Tibial artery (tissue), 4 donors: ENCODE measurements around the gene TRIM67.

Experiments used
- DNase-seq, 2 donors: peaks; one replicate each; pipeline ENCODE4 v3.0.0-alpha.2; 2019
- H3K27ac ChIP-seq, 2 donors: fragments of 200-600 bp; sonication (generic) in 1 of 2; 1 replicate in 1 of 2; 2 replicates in 1 of 2; pipeline ENCODE4 v1.5.1; 2018 to 2019; ENCODE audit warnings: mild to moderate bottlenecking in 1 of 2
- H3K27me3 ChIP-seq, 2 donors: fragments of 200-600 bp; sonication (generic) in 1 of 2; one replicate each; pipeline versions ENCODE4 v1.5.1 to v1.6.0; 2016 to 2019
- H3K36me3 ChIP-seq, 3 donors: fragments of 200-600 bp; sonication (generic) in 2 of 3; one replicate each; pipeline ENCODE4 v1.5.1; 2016 to 2019; ENCODE audit warnings: mild to moderate bottlenecking in 2 of 3
- H3K4me1 ChIP-seq, 4 donors: fragments of 200-600 bp; sonication (generic) in 2 of 4; 1 replicate in 3 of 4; 2 replicates in 1 of 4; pipeline ENCODE4 v1.5.1; 2016 to 2019
- H3K4me3 ChIP-seq, 2 donors: fragments of 200-600 bp; sonication (generic) in 1 of 2; 1 replicate in 1 of 2; 2 replicates in 1 of 2; pipeline ENCODE4 v1.5.1; 2018 to 2019; ENCODE audit warnings: mild to moderate bottlenecking in 2 of 2
- H3K9me3 ChIP-seq, 3 donors: fragments of 200-600 bp; sonication (generic) in 1 of 3; one replicate each; pipeline ENCODE4 v1.5.1; 2016 to 2019
- CTCF ChIP-seq, 2 experiments: fragments of 200-600 bp in 1 of 2; fragments of 450-650 bp in 1 of 2; IDR thresholded peaks; one replicate each; pipeline ENCODE4 v1.5.1; 2017 to 2019; ENCODE audit warnings: antibody characterized with exemption in 2 of 2, mild to moderate bottlenecking in 1 of 2, moderate library complexity in 1 of 2
- intact Hi-C: fragments of 100-400 bp; cut with DNase I; formaldehyde crosslinking; loops from one replicate; pipeline ENCODE4 v1.15.0; 2023; ENCODE audit warnings: low total_unique reads

TRIM67 gene

DNA sequence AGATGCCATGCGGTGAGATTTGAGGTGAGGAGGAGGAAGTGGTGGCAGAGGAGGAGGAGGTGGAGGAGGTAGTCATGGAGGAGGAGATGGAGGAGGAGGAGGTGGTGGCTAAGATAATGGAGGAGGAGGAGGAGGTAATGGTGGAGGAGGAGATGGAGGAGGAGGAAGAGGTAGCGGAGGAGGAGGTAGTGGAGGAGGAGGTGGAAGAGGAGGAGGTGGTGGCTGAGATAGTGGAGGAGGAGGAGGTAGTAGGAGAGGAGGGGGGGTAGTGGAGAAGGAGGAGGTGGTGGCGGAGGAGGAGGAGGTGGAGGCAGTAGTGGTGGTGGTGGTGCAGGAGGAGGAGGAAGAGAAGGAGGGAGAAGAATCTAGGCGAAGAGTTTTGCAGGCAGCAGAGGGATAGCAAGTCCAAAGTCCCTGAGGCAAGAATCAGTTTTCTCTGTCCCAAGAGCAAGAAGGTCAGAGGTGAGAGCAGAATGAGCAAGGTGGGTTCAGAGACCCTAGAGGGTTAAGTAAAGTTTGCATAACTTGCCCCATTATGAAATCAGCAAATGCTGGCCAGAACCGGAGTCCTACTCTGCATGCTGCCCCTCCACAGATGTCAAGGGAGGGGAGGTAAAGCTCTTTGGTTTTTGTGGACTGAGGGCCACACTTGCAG is 40.2 kb downstream of the TRIM67 start:
- no peak overlapping the region for H3K27ac ChIP-seq
- intact Hi-C loops: loop anchor here (10.0 kb wide), 1 partner anchor 207 kb away; no protein-coding TSS in a partner anchor

DNA sequence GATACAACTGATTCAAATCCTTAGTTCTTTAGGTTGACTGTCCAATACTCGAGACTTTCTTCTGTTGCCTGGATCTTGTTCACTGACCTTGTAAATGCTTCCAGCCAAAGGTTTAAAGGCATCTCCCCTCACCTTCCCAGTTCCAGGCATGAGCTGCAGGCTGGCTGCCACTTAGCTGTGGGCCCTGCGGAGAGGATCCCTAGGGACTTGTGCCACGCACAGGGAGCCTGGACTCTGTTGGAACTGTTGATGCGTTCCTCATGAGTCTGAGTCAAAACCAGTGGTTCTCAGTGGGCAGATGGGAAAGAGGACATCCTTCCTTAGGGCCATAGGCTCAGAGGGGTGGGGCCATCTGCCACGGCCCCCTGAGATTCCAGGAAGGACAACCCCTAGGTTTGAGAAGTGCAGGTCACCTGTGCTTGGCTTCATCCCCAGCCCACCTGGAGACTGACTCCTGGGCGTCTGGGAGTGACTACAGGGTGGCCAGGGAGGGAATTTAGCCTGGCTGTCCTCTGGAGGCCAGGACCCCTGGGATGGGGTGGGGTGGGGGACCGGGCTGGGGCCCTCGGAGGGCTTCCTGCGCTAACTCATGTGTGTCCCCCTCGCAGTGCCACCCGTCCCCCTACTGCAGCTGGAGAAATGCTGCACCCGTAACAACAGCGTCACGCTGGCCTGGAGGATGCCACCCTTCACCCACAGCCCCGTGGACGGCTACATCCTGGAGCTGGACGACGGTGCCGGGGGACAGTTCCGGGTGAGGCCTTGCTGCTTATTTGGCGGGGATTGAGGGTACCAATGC is 41.6 kb downstream of the TRIM67 start:
- Histone ChIP-seq H3K36me3 (no peaks in the 10 kb centered on the region), H3K9me3 (no peaks in the 10 kb centered on the region), H3K27ac (no peak overlapping the region), H3K4me3 (no peak overlapping the region), H3K4me1 (no peaks in the 10 kb centered on the region), H3K27me3 (peaks cover 0 to 15% of the 10 kb centered on the region in 2 donors)
- no peak for DNase-seq
- no peak for TF ChIP-seq CTCF (IDR thresholded peaks at IDR 0.05)
- intact Hi-C loops: loop anchor here (10.0 kb wide), 1 partner anchor 209 kb away; no protein-coding TSS in a partner anchor

More for the DNA sequence above, 40.2 kb downstream of the TRIM67 start:
- Histone ChIP-seq H3K9me3 (no peaks in the 10 kb centered on the region), H3K36me3 (no peaks in the 10 kb centered on the region), H3K4me1 (no peaks in the 10 kb centered on the region), H3K27me3 (peaks cover 0 to 15% of the 10 kb centered on the region in 2 donors), H3K4me3 (no peak overlapping the region)
- no peak for TF ChIP-seq CTCF (IDR thresholded peaks at IDR 0.05)
- DNase-seq: no peak

DNA sequence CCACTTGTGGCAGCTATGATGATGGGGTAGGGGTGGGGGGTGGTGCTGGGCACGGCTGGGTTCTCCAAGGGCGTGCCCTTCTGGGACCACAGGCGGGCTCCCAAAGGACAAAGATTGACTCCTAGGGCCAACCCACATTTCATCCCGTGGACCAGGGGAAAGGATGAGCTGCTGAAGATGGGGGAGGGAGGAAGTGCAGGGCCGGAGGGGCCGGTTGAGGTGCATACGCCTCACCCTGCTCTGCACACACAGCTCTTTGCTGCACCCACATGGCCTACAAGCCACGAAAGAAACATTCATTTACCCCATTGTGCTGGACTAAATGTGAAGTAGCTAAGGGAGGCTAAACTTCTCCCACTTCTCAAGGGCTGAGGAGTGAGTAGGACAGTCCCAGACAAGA is 45.0 kb downstream of the TRIM67 start:
- H3K27ac ChIP-seq: no peak overlapping the region
- intact Hi-C loops: loop anchor here (10.0 kb wide), 1 partner anchor 212 kb away; no protein-coding TSS in a partner anchor
- TF ChIP-seq CTCF (IDR thresholded peaks at IDR 0.05): no peak
- H3K4me3 ChIP-seq: no peak overlapping the region
- H3K36me3 ChIP-seq: no peaks in the 10 kb centered on the region
- no peak for DNase-seq
- H3K4me1 ChIP-seq: peaks cover 0 to 6% (median 4%) of the 10 kb centered on the region in 4 donors
- H3K9me3 ChIP-seq: no peaks in the 10 kb centered on the region
- H3K27me3 ChIP-seq: peaks cover 0 to 7% of the 10 kb centered on the region in 2 donors

GRCh38 chr1:231207437-231207836 is 45.6 kb downstream of the TRIM67 start:
- intact Hi-C loops: loop anchor here (10.0 kb wide), 1 partner anchor 213 kb away; no protein-coding TSS in a partner anchor
- Histone ChIP-seq H3K27me3 (peaks cover 0 to 7% of the 10 kb centered on the region in 2 donors), H3K36me3 (no peaks in the 10 kb centered on the region), H3K4me3 (no peak overlapping the region), H3K27ac (no peak overlapping the region), H3K9me3 (no peaks in the 10 kb centered on the region), H3K4me1 (peaks cover 0 to 6% (median 4%) of the 10 kb centered on the region in 4 donors)
- DNase-seq: no peak
- no peak for TF ChIP-seq CTCF (IDR thresholded peaks at IDR 0.05)

DNA sequence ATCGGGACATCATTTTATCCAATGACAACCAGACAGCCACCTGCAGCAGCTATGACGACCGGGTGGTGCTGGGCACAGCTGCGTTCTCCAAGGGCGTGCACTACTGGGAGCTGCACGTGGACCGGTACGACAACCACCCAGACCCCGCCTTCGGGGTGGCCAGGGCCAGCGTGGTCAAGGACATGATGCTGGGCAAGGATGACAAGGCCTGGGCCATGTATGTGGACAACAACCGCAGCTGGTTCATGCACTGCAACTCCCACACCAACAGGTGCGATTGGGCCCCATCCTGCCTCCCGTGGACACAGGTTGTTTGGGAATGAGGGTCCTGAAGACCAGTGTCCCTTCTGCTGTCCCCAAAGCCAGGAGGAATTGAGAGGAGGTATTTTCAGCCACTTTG is 47.1 kb downstream of the TRIM67 start:
- no peaks in the 10 kb centered on the region for H3K36me3 ChIP-seq
- intact Hi-C loops: loop anchor here (10.0 kb wide), 1 partner anchor 214 kb away; no protein-coding TSS in a partner anchor

More for the DNA sequence above, 47.1 kb downstream of the TRIM67 start:
- no peak for TF ChIP-seq CTCF (IDR thresholded peaks at IDR 0.05)
- Histone ChIP-seq H3K4me3 (no peak overlapping the region), H3K27me3 (peaks cover 0 to 14% of the 10 kb centered on the region in 2 donors), H3K9me3 (no peaks in the 10 kb centered on the region), H3K27ac (no peak overlapping the region), H3K4me1 (peaks cover 0 to 6% (median 4%) of the 10 kb centered on the region in 4 donors)
- DNase-seq: no peak
